ENCODE results near the gene HSF2BP.

The HSF2BP gene

DNA sequence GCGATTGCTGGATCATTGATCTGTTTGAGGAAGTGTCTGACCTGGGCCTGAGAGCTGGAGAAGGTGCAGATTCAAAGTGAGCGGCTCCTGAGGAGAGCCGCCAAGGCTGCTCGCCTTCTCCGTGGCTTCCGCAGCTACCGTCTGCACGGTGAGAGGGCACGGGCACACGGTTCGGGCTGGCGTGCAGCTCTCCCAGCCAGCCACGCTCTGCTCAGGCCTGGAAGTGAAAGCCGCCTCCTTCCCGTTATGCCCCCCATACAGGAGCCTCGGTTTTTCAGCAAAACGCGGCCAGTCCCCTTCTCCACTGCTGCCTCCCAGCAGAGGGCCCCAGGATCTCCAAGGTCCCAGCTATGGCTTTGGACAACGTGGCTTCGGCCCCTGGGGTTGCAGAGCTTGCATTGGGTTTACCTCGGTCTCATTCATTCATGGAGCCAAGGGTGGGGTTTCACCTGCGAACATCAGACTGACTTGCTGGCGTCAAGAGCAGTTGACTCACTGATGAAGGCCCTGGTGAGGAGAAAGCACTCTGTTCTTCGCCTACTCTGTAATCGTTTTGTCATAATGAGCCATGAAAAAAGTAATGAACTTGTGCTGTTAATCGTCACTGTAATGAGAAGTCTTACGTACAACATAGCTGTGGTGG lies 35.3 kb upstream of the HSF2BP start:
- no peak overlapping the region for H3K18ac ChIP-seq (ENCODE audit: low read length)
- peaks cover 15% of the 10 kb centered on the region for H3K36me3 ChIP-seq (ENCODE audit: control insufficient read depth, insufficient read depth, low read length)
- no peak overlapping the region for H3K27ac ChIP-seq (ENCODE audit: low read depth, low read length)
- no peaks in the 10 kb centered on the region for H3K79me1 ChIP-seq (ENCODE audit: low read length)
- H2BK5ac ChIP-seq (ENCODE audit: low read length) = no peak overlapping the region
- no peaks in the 10 kb centered on the region for H3K27me3 ChIP-seq (ENCODE audit: insufficient read depth, low read length, poor library complexity)
- no peak overlapping the region for H2AK5ac ChIP-seq (ENCODE audit: low read length)
- no peak overlapping the region for H3K4me3 ChIP-seq (ENCODE audit: low read length)
- no peak overlapping the region for H3K23ac ChIP-seq (ENCODE audit: low read length)
- H3K4me2 ChIP-seq (ENCODE audit: low read length) = no peak overlapping the region
- H4K5ac ChIP-seq (ENCODE audit: low read length) = no peak overlapping the region
- H3K4me1 ChIP-seq (ENCODE audit: control insufficient read depth, low read depth, low read length) = no peaks in the 10 kb centered on the region
- H4K8ac ChIP-seq (ENCODE audit: low read depth, low read length) = no peak overlapping the region
- no peak overlapping the region for H2BK120ac ChIP-seq (ENCODE audit: low read depth, low read length)
- H3K9ac ChIP-seq (ENCODE audit: low read length) = no peak overlapping the region
- DNase-seq = no peak
- no peak overlapping the region for H2BK15ac ChIP-seq (replicated peaks; ENCODE audit: low read depth)
- WGBS (ENCODE audit: extremely low coverage, insufficient coverage, low lambda C conversion rate) = no CpG with 5 or more reads among the region's 27 CpGs
- H3K79me2 ChIP-seq (ENCODE audit: control insufficient read depth, insufficient read depth, low read length) = no peaks in the 10 kb centered on the region
- no peak overlapping the region for H3K56ac ChIP-seq (ENCODE audit: low read length)
- no peak overlapping the region for H3K4ac ChIP-seq (ENCODE audit: low read depth, low read length)

DNA sequence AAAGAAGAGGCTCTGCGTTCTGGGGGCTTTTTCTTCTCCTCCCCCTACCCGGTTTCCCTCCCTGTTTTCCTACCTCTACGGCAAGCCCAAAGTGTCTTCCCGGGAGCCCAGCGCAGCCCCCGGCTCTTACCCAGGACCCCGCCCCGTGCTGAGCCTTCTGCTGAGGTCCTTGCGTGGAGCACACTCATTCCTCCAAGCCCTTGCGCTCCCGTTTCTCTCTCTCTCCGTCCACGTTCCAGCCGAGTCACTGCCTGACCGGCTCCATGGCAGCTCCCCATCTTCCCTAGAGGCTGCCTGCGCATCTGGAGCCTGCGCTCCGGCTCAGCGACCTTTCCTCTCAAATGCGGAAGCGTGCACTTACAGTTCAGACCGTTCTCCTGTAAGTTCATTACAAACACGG lies 34.7 kb upstream of the HSF2BP start:
- no peak overlapping the region for H3K4me2 ChIP-seq (ENCODE audit: low read length)
- H4K5ac ChIP-seq (ENCODE audit: low read length) = no peak overlapping the region
- H3K9ac ChIP-seq (ENCODE audit: low read length) = no peak overlapping the region
- no peak overlapping the region for H3K27ac ChIP-seq (ENCODE audit: low read depth, low read length)
- no peak overlapping the region for H3K4ac ChIP-seq (ENCODE audit: low read depth, low read length)
- no peaks in the 10 kb centered on the region for H3K79me1 ChIP-seq (ENCODE audit: low read length)
- no peak overlapping the region for H2BK15ac ChIP-seq (replicated peaks; ENCODE audit: low read depth)
- H2BK120ac ChIP-seq (ENCODE audit: low read depth, low read length) = no peak overlapping the region
- no peaks in the 10 kb centered on the region for H3K79me2 ChIP-seq (ENCODE audit: control insufficient read depth, insufficient read depth, low read length)
- no peak overlapping the region for H2BK5ac ChIP-seq (ENCODE audit: low read length)
- peaks cover 15% of the 10 kb centered on the region for H3K36me3 ChIP-seq (ENCODE audit: control insufficient read depth, insufficient read depth, low read length)
- H3K27me3 ChIP-seq (ENCODE audit: insufficient read depth, low read length, poor library complexity) = no peaks in the 10 kb centered on the region
- no peak overlapping the region for H3K18ac ChIP-seq (ENCODE audit: low read length)
- H3K4me3 ChIP-seq (ENCODE audit: low read length) = no peak overlapping the region
- H3K23ac ChIP-seq (ENCODE audit: low read length) = no peak overlapping the region
- DNase-seq = no peak
- WGBS (ENCODE audit: extremely low coverage, insufficient coverage, low lambda C conversion rate) = no CpG with 5 or more reads among the region's 23 CpGs
- H2AK5ac ChIP-seq (ENCODE audit: low read length) = no peak overlapping the region
- H4K8ac ChIP-seq (ENCODE audit: low read depth, low read length) = no peak overlapping the region
- no peak overlapping the region for H3K56ac ChIP-seq (ENCODE audit: low read length)
- no peaks in the 10 kb centered on the region for H3K4me1 ChIP-seq (ENCODE audit: control insufficient read depth, low read depth, low read length)

DNA sequence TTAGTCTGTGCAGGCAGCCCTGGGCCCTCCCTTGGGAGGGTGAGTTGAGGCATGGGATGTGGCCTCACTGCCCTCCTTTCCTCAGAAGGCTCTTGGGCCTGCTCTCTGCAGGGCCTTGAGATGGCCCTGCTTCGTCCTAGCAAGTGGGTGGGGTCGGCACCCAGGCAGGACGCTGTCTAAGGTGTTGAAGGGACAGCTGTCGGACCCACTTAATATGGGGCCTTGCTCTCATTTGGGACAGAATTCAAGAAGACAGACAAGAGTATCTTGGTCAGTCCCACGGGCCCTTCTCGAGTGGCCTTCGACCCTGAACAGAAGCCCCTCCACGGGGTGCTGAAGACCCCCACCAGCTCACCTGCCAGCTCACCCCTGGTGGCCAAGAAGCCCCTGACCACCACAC lies 33.7 kb upstream of the HSF2BP start:
- no peak for DNase-seq
- Histone ChIP-seq H2BK15ac (replicated peaks; ENCODE audit: low read depth) (no peak overlapping the region), H3K4me1 (ENCODE audit: control insufficient read depth, low read depth, low read length) (no peaks in the 10 kb centered on the region), H2BK5ac (ENCODE audit: low read length) (no peak overlapping the region), H3K36me3 (ENCODE audit: control insufficient read depth, insufficient read depth, low read length) (peaks cover 19% of the 10 kb centered on the region), H3K27me3 (ENCODE audit: insufficient read depth, low read length, poor library complexity) (no peaks in the 10 kb centered on the region), H3K4ac (ENCODE audit: low read depth, low read length) (no peak overlapping the region), H3K23ac (ENCODE audit: low read length) (no peak overlapping the region), H3K79me1 (ENCODE audit: low read length) (no peaks in the 10 kb centered on the region), H4K8ac (ENCODE audit: low read depth, low read length) (no peak overlapping the region), H3K56ac (ENCODE audit: low read length) (no peak overlapping the region), H3K18ac (ENCODE audit: low read length) (no peak overlapping the region), H4K5ac (ENCODE audit: low read length) (no peak overlapping the region), H3K79me2 (ENCODE audit: control insufficient read depth, insufficient read depth, low read length) (no peaks in the 10 kb centered on the region), H2AK5ac (ENCODE audit: low read length) (no peak overlapping the region), H3K4me2 (ENCODE audit: low read length) (no peak overlapping the region), H2BK120ac (ENCODE audit: low read depth, low read length) (no peak overlapping the region), H3K4me3 (ENCODE audit: low read length) (no peak overlapping the region), H3K9ac (ENCODE audit: low read length) (no peak overlapping the region), H3K27ac (ENCODE audit: low read depth, low read length) (no peak overlapping the region)
- no CpG with 5 or more reads among the region's 8 CpGs for WGBS (ENCODE audit: extremely low coverage, insufficient coverage, low lambda C conversion rate)

GRCh38 chr21:43691801-43692200 lies 32.5 kb upstream of the HSF2BP start:
- no peak overlapping the region for H4K8ac ChIP-seq (ENCODE audit: low read depth, low read length)
- WGBS (ENCODE audit: extremely low coverage, insufficient coverage, low lambda C conversion rate) = no CpG with 5 or more reads among the region's 10 CpGs
- no peak overlapping the region for H3K23ac ChIP-seq (ENCODE audit: low read length)
- H2BK120ac ChIP-seq (ENCODE audit: low read depth, low read length) = no peak overlapping the region
- no peak overlapping the region for H3K4me2 ChIP-seq (ENCODE audit: low read length)
- no peak overlapping the region for H3K27ac ChIP-seq (ENCODE audit: low read depth, low read length)
- H3K79me1 ChIP-seq (ENCODE audit: low read length) = no peaks in the 10 kb centered on the region
- no peak overlapping the region for H2BK15ac ChIP-seq (replicated peaks; ENCODE audit: low read depth)
- H3K36me3 ChIP-seq (ENCODE audit: control insufficient read depth, insufficient read depth, low read length) = peaks cover 22% of the 10 kb centered on the region
- no peak overlapping the region for H3K56ac ChIP-seq (ENCODE audit: low read length)
- H4K5ac ChIP-seq (ENCODE audit: low read length) = no peak overlapping the region
- no peaks in the 10 kb centered on the region for H3K79me2 ChIP-seq (ENCODE audit: control insufficient read depth, insufficient read depth, low read length)
- H3K4me1 ChIP-seq (ENCODE audit: control insufficient read depth, low read depth, low read length) = no peaks in the 10 kb centered on the region
- no peak overlapping the region for H3K4me3 ChIP-seq (ENCODE audit: low read length)
- DNase-seq = no peak
- no peak overlapping the region for H2AK5ac ChIP-seq (ENCODE audit: low read length)
- no peak overlapping the region for H3K4ac ChIP-seq (ENCODE audit: low read depth, low read length)
- H2BK5ac ChIP-seq (ENCODE audit: low read length) = no peak overlapping the region
- H3K18ac ChIP-seq (ENCODE audit: low read length) = no peak overlapping the region
- no peaks in the 10 kb centered on the region for H3K27me3 ChIP-seq (ENCODE audit: insufficient read depth, low read length, poor library complexity)
- no peak overlapping the region for H3K9ac ChIP-seq (ENCODE audit: low read length)

DNA sequence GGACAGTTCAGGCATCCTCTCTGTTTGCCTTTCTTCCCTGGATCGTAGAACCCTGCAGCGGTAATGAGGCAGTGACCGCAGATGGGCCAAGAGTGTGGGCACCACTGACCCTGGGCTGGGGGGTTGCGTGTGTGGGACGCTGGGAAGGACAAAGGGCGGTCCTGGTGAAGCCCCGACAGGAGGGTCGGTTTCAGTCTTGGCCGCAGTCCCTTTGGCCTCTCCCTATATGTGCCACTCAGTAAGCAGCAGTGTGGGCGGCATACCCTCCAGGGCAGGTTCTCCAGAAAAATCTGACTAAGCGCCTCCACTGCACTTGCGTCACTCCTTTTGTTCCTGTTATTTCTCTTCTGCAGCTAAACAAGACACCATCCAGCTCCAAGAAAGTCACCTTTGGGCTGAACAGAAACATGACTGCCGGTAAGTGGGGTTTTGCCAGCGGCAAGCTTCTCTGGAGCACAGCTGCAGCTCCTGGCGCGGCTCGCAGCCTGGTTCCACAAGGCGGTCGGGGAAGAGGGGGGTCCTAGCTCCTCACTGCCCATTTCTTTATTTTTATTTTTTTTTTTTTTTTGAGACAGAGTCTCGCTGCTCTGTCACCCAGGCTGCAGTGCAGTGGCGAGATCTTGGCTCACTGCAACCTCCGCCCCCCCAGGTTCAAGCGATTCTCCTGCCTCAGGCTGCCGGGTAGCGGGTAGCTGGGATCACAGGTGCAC lies 32.0 kb upstream of the HSF2BP start:
- no peaks in the 10 kb centered on the region for H3K27me3 ChIP-seq (ENCODE audit: insufficient read depth, low read length, poor library complexity)
- H3K4me3 ChIP-seq (ENCODE audit: low read length) = no peak overlapping the region
- DNase-seq = no peak
- no peak overlapping the region for H2AK5ac ChIP-seq (ENCODE audit: low read length)
- no peaks in the 10 kb centered on the region for H3K79me2 ChIP-seq (ENCODE audit: control insufficient read depth, insufficient read depth, low read length)
- H4K8ac ChIP-seq (ENCODE audit: low read depth, low read length) = no peak overlapping the region
- no peak overlapping the region for H2BK15ac ChIP-seq (replicated peaks; ENCODE audit: low read depth)
- H3K79me1 ChIP-seq (ENCODE audit: low read length) = no peaks in the 10 kb centered on the region
- no peak overlapping the region for H3K4me2 ChIP-seq (ENCODE audit: low read length)
- no peak overlapping the region for H3K9ac ChIP-seq (ENCODE audit: low read length)
- H3K36me3 ChIP-seq (ENCODE audit: control insufficient read depth, insufficient read depth, low read length) = peaks cover 22% of the 10 kb centered on the region
- H3K4me1 ChIP-seq (ENCODE audit: control insufficient read depth, low read depth, low read length) = no peaks in the 10 kb centered on the region
- no peak overlapping the region for H2BK120ac ChIP-seq (ENCODE audit: low read depth, low read length)
- H3K4ac ChIP-seq (ENCODE audit: low read depth, low read length) = no peak overlapping the region
- H3K18ac ChIP-seq (ENCODE audit: low read length) = no peak overlapping the region
- no peak overlapping the region for H2BK5ac ChIP-seq (ENCODE audit: low read length)
- H4K5ac ChIP-seq (ENCODE audit: low read length) = no peak overlapping the region
- WGBS (ENCODE audit: extremely low coverage, insufficient coverage, low lambda C conversion rate) = no CpG with 5 or more reads among the region's 25 CpGs
- no peak overlapping the region for H3K56ac ChIP-seq (ENCODE audit: low read length)
- no peak overlapping the region for H3K27ac ChIP-seq (ENCODE audit: low read depth, low read length)
- H3K23ac ChIP-seq (ENCODE audit: low read length) = no peak overlapping the region

- no peaks in the 10 kb centered on the region for H3K27me3 ChIP-seq (ENCODE audit: insufficient read depth, low read length, poor library complexity)
- peaks cover 23% of the 10 kb centered on the region for H3K36me3 ChIP-seq (ENCODE audit: control insufficient read depth, insufficient read depth, low read length)
- no CpG with 5 or more reads among the region's 7 CpGs for WGBS (ENCODE audit: extremely low coverage, insufficient coverage, low lambda C conversion rate)
- H3K27ac ChIP-seq (ENCODE audit: low read depth, low read length) = no peak overlapping the region
- no peaks in the 10 kb centered on the region for H3K79me1 ChIP-seq (ENCODE audit: low read length)
- no peaks in the 10 kb centered on the region for H3K79me2 ChIP-seq (ENCODE audit: control insufficient read depth, insufficient read depth, low read length)
- H2BK5ac ChIP-seq (ENCODE audit: low read length) = no peak overlapping the region
- no peaks in the 10 kb centered on the region for H3K4me1 ChIP-seq (ENCODE audit: control insufficient read depth, low read depth, low read length)
- no peak overlapping the region for H4K8ac ChIP-seq (ENCODE audit: low read depth, low read length)
- H2BK120ac ChIP-seq (ENCODE audit: low read depth, low read length) = no peak overlapping the region
- no peak overlapping the region for H3K9ac ChIP-seq (ENCODE audit: low read length)
- DNase-seq = no peak
- no peak overlapping the region for H2AK5ac ChIP-seq (ENCODE audit: low read length)
- H3K4ac ChIP-seq (ENCODE audit: low read depth, low read length) = no peak overlapping the region
- H3K56ac ChIP-seq (ENCODE audit: low read length) = no peak overlapping the region
- no peak overlapping the region for H4K5ac ChIP-seq (ENCODE audit: low read length)
- H2BK15ac ChIP-seq (replicated peaks; ENCODE audit: low read depth) = no peak overlapping the region
- no peak overlapping the region for H3K4me2 ChIP-seq (ENCODE audit: low read length)
- H3K4me3 ChIP-seq (ENCODE audit: low read length) = no peak overlapping the region
- H3K18ac ChIP-seq (ENCODE audit: low read length) = no peak overlapping the region
- H3K23ac ChIP-seq (ENCODE audit: low read length) = no peak overlapping the region
These were observed 31.1 kb upstream of the HSF2BP start for GRCh38 chr21:43690346-43690745.

Data from mesendoderm (in vitro differentiated cells).